Measurements from ENCODE around the gene LINGO1.

- TF ChIP-seq POLR2A (IDR thresholded peaks at IDR 0.05): no peak
- no peak for TF ChIP-seq CTCF (IDR thresholded peaks at IDR 0.05)
Measured at GRCh38 chr15:77656294-77656693, 23.6 kb upstream of the LINGO1 start.

Data from adrenal gland (tissue), 5 donors.